ENCODE measurements around the gene SERF2. TPM values are rescaled to one million over a fixed set of nuclear protein-coding genes. Genes with fewer than 3 reads are reported as not detected.

The SERF2 gene
- total and polyA plus RNA-seq, 10 of the 15 experiments (the other 5 are each of a cell fraction or from before 2014, with no cell fraction given) = 464 to 4,159 (median 1,014) TPM

MicroRNA genes within 50 kb of the gene (microRNA counts, 767-probe panel; counts per million panel counts)
- microRNA hsa-miR-1282 = 977 counts per million, percentile 26 among the panel's probes with 10 or more counts

Small RNAs within 50 kb of the gene (microRNA-seq; reads per million reads assigned to microRNA genes)
- not detected for gene MIR1282

Small RNAs within 50 kb of the gene (small RNA-seq; reads per million reads assigned to genes)
- gene MIR1282 = not detected

Other genes with a start within 250 kb of the SERF2 start
Only the 7 nearest of the 11 such genes appear.
- gene CKMT1A, start 98.5 kb upstream of the SERF2 start, total RNA-seq (2014; rRNA removed) = not detected in 2 replicates
- not detected in 2 replicates for gene CKMT1A, start 98.5 kb upstream of the SERF2 start, total RNA-seq (2014; rRNA removed; fragmentation: Illumina TruSeq; extraction: Trizol)
- gene CKMT1A, start 98.5 kb upstream of the SERF2 start, total RNA-seq (2021) = 0.13 TPM in 1 of 2 replicates, not detected in the other
- gene CKMT1A, start 98.5 kb upstream of the SERF2 start, polyA plus RNA-seq (2011; rRNA removed) = not detected in 2 replicates
- not detected in 2 replicates for gene CKMT1A, start 98.5 kb upstream of the SERF2 start, polyA plus RNA-seq (2014; fragmentation: Illumina TruSeq; extraction: Trizol)
- under 1 TPM in 1 of 2 experiments, not detected in 1; 0.05 TPM for gene CKMT1A, start 98.5 kb upstream of the SERF2 start, polyA plus RNA-seq (2014; fragmentation: Nextera tagmentation; extraction: Ambion mirVana)
- gene CKMT1A, start 98.5 kb upstream of the SERF2 start, polyA plus RNA-seq (2014; rRNA removed) = not detected in 2 replicates
- gene CKMT1A, start 98.5 kb upstream of the SERF2 start, polyA plus RNA-seq (2016; fragmentation: Nextera tagmentation; extraction: Ambion mirVana) = not detected
- 71.4 and 81.4 TPM in 2 replicates for gene PDIA3, start 45.9 kb upstream of the SERF2 start, total RNA-seq (2014; rRNA removed)
- gene PDIA3, start 45.9 kb upstream of the SERF2 start, total RNA-seq (2014; rRNA removed; fragmentation: Illumina TruSeq; extraction: Trizol) = 225 and 236 TPM in 2 replicates
- gene PDIA3, start 45.9 kb upstream of the SERF2 start, total RNA-seq (2021) = 330 and 340 TPM in 2 replicates
- 126 and 149 TPM in 2 replicates for gene PDIA3, start 45.9 kb upstream of the SERF2 start, polyA plus RNA-seq (2011; rRNA removed)
- 367 and 458 TPM in 2 replicates for gene PDIA3, start 45.9 kb upstream of the SERF2 start, polyA plus RNA-seq (2014; fragmentation: Illumina TruSeq; extraction: Trizol)
- gene PDIA3, start 45.9 kb upstream of the SERF2 start, polyA plus RNA-seq (2014; fragmentation: Nextera tagmentation; extraction: Ambion mirVana) = 10 to 100 TPM; 18.2 to 47.8 TPM
- 116 and 118 TPM in 2 replicates for gene PDIA3, start 45.9 kb upstream of the SERF2 start, polyA plus RNA-seq (2014; rRNA removed)
- gene PDIA3, start 45.9 kb upstream of the SERF2 start, polyA plus RNA-seq (2016; fragmentation: Nextera tagmentation; extraction: Ambion mirVana) = 100 to 1,000 TPM; 709 to 716 TPM
- 25.4 and 25.6 TPM in 2 replicates for gene ELL3, start 15.4 kb upstream of the SERF2 start, total RNA-seq (2014; rRNA removed)
- 15.3 and 16.2 TPM in 2 replicates for gene ELL3, start 15.4 kb upstream of the SERF2 start, total RNA-seq (2014; rRNA removed; fragmentation: Illumina TruSeq; extraction: Trizol)
- 12.9 and 15.0 TPM in 2 replicates for gene ELL3, start 15.4 kb upstream of the SERF2 start, total RNA-seq (2021)
- gene ELL3, start 15.4 kb upstream of the SERF2 start, polyA plus RNA-seq (2011; rRNA removed) = 23.1 and 29.9 TPM in 2 replicates
- gene ELL3, start 15.4 kb upstream of the SERF2 start, polyA plus RNA-seq (2014; fragmentation: Illumina TruSeq; extraction: Trizol) = 17.0 and 17.3 TPM in 2 replicates
- 10 to 100 TPM; 19.6 to 26.4 TPM for gene ELL3, start 15.4 kb upstream of the SERF2 start, polyA plus RNA-seq (2014; fragmentation: Nextera tagmentation; extraction: Ambion mirVana)
- 18.5 and 30.3 TPM in 2 replicates for gene ELL3, start 15.4 kb upstream of the SERF2 start, polyA plus RNA-seq (2014; rRNA removed)
- 10 to 100 TPM; 18.8 to 20.8 TPM for gene ELL3, start 15.4 kb upstream of the SERF2 start, polyA plus RNA-seq (2016; fragmentation: Nextera tagmentation; extraction: Ambion mirVana)
- 0.06 and 0.11 TPM in 2 replicates for gene SERINC4, start 7.9 kb downstream of the SERF2 start, total RNA-seq (2014; rRNA removed)
- 0.18 and 0.31 TPM in 2 replicates for gene SERINC4, start 7.9 kb downstream of the SERF2 start, total RNA-seq (2014; rRNA removed; fragmentation: Illumina TruSeq; extraction: Trizol)
- gene SERINC4, start 7.9 kb downstream of the SERF2 start, total RNA-seq (2021) = 0.13 and 0.15 TPM in 2 replicates
- 0.78 and 0.96 TPM in 2 replicates for gene SERINC4, start 7.9 kb downstream of the SERF2 start, polyA plus RNA-seq (2011; rRNA removed)
- 0.26 and 1.1 TPM in 2 replicates for gene SERINC4, start 7.9 kb downstream of the SERF2 start, polyA plus RNA-seq (2014; fragmentation: Illumina TruSeq; extraction: Trizol)
- gene SERINC4, start 7.9 kb downstream of the SERF2 start, polyA plus RNA-seq (2014; fragmentation: Nextera tagmentation; extraction: Ambion mirVana) = under 1 TPM; 0.16 to 0.26 TPM
- 0.06 and 0.26 TPM in 2 replicates for gene SERINC4, start 7.9 kb downstream of the SERF2 start, polyA plus RNA-seq (2014; rRNA removed)
- under 1 TPM in 1 of 2 experiments, not detected in 1; 0.21 TPM for gene SERINC4, start 7.9 kb downstream of the SERF2 start, polyA plus RNA-seq (2016; fragmentation: Nextera tagmentation; extraction: Ambion mirVana)
- 11.9 and 13.6 TPM in 2 replicates for gene HYPK, start 8.3 kb downstream of the SERF2 start, total RNA-seq (2014; rRNA removed)
- 8.0 and 9.7 TPM in 2 replicates for gene HYPK, start 8.3 kb downstream of the SERF2 start, total RNA-seq (2014; rRNA removed; fragmentation: Illumina TruSeq; extraction: Trizol)
- gene HYPK, start 8.3 kb downstream of the SERF2 start, total RNA-seq (2021) = 16.4 and 17.2 TPM in 2 replicates
- 16.2 and 17.9 TPM in 2 replicates for gene HYPK, start 8.3 kb downstream of the SERF2 start, polyA plus RNA-seq (2011; rRNA removed)
- gene HYPK, start 8.3 kb downstream of the SERF2 start, polyA plus RNA-seq (2014; fragmentation: Illumina TruSeq; extraction: Trizol) = 12.6 and 28.2 TPM in 2 replicates
- 10 to 100 TPM in 1 of 2 experiments, 1 to 10 TPM in 1; 8.6 to 11.0 TPM for gene HYPK, start 8.3 kb downstream of the SERF2 start, polyA plus RNA-seq (2014; fragmentation: Nextera tagmentation; extraction: Ambion mirVana)
- gene HYPK, start 8.3 kb downstream of the SERF2 start, polyA plus RNA-seq (2014; rRNA removed) = 20.3 and 23.3 TPM in 2 replicates
- gene HYPK, start 8.3 kb downstream of the SERF2 start, polyA plus RNA-seq (2016; fragmentation: Nextera tagmentation; extraction: Ambion mirVana) = 10 to 100 TPM; 35.2 to 38.4 TPM
- gene MFAP1, start 32.4 kb downstream of the SERF2 start, total RNA-seq (2014; rRNA removed) = 24.5 and 33.1 TPM in 2 replicates
- 61.5 and 66.1 TPM in 2 replicates for gene MFAP1, start 32.4 kb downstream of the SERF2 start, total RNA-seq (2014; rRNA removed; fragmentation: Illumina TruSeq; extraction: Trizol)
- 35.8 and 37.0 TPM in 2 replicates for gene MFAP1, start 32.4 kb downstream of the SERF2 start, total RNA-seq (2021)
- 43.1 and 57.9 TPM in 2 replicates for gene MFAP1, start 32.4 kb downstream of the SERF2 start, polyA plus RNA-seq (2011; rRNA removed)
- 67.3 and 72.4 TPM in 2 replicates for gene MFAP1, start 32.4 kb downstream of the SERF2 start, polyA plus RNA-seq (2014; fragmentation: Illumina TruSeq; extraction: Trizol)
- gene MFAP1, start 32.4 kb downstream of the SERF2 start, polyA plus RNA-seq (2014; fragmentation: Nextera tagmentation; extraction: Ambion mirVana) = 10 to 100 TPM; 34.9 to 51.6 TPM
- gene MFAP1, start 32.4 kb downstream of the SERF2 start, polyA plus RNA-seq (2014; rRNA removed) = 23.9 and 33.0 TPM in 2 replicates
- 10 to 100 TPM; 54.8 to 58.6 TPM for gene MFAP1, start 32.4 kb downstream of the SERF2 start, polyA plus RNA-seq (2016; fragmentation: Nextera tagmentation; extraction: Ambion mirVana)
- gene WDR76, start 34.7 kb downstream of the SERF2 start, total RNA-seq (2014; rRNA removed) = 41.9 and 49.5 TPM in 2 replicates
- gene WDR76, start 34.7 kb downstream of the SERF2 start, total RNA-seq (2014; rRNA removed; fragmentation: Illumina TruSeq; extraction: Trizol) = 59.7 and 63.2 TPM in 2 replicates
- gene WDR76, start 34.7 kb downstream of the SERF2 start, total RNA-seq (2021) = 43.0 and 46.7 TPM in 2 replicates
- 30.3 and 39.2 TPM in 2 replicates for gene WDR76, start 34.7 kb downstream of the SERF2 start, polyA plus RNA-seq (2011; rRNA removed)
- gene WDR76, start 34.7 kb downstream of the SERF2 start, polyA plus RNA-seq (2014; fragmentation: Illumina TruSeq; extraction: Trizol) = 58.3 and 74.3 TPM in 2 replicates
- gene WDR76, start 34.7 kb downstream of the SERF2 start, polyA plus RNA-seq (2014; fragmentation: Nextera tagmentation; extraction: Ambion mirVana) = 10 to 100 TPM in 1 of 2 experiments, 1 to 10 TPM in 1; 8.0 to 20.9 TPM
- 28.3 and 38.8 TPM in 2 replicates for gene WDR76, start 34.7 kb downstream of the SERF2 start, polyA plus RNA-seq (2014; rRNA removed)
- 10 to 100 TPM; 22.0 to 27.4 TPM for gene WDR76, start 34.7 kb downstream of the SERF2 start, polyA plus RNA-seq (2016; fragmentation: Nextera tagmentation; extraction: Ambion mirVana)